HG03342 (cell line): ENCODE measurements around the gene ZNF419.
A peak's percentile ranks its signal among the peaks of the same experiment; 100 is the strongest.

Experiments
- ATAC-seq: cut with Tn5 transposase; IDR thresholded peaks from one replicate; pipeline ENCODE4 v1.9.1; 2021; ENCODE audit warnings: mild to moderate bottlenecking, moderate library complexity; ENCODE audit not compliant: unreplicated experiment

The ZNF419 gene

GRCh38 chr19:57527136-57527881 is 39.8 kb downstream of the ZNF419 start, which contains the start of gene ZNF549:
TSS of gene ZNF549 (plus strand) at chr19:57527356. CDS start at chr19:57527574, 218 bp downstream.
- ATAC-seq = peak; percentile 97

- ATAC-seq = no peak
Measured at GRCh38 chr19:57537953-57538547, 50.5 kb downstream of the ZNF419 start.
